Type B pancreatic cell (in vitro differentiated cells): Measurements from ENCODE around the gene TMEM38B. TPM values are rescaled to one million over a fixed set of nuclear protein-coding genes. Genes with fewer than 3 reads are reported as not detected.

Experiments
- DNase-seq: peaks from one replicate; pipeline ENCODE4 v3.0.0; 2021; ENCODE audit warnings: mixed read lengths; ENCODE audit not compliant: unreplicated experiment; ENCODE audit errors: extremely low spot score
- H3K27ac Mint-ChIP-seq: 2 replicates; pipeline ENCODE4 v1.8.0; 2021; ENCODE audit warnings: mild to moderate bottlenecking, mixed read lengths
- H3K27me3 Mint-ChIP-seq: 2 replicates; pipeline ENCODE4 v1.8.0; 2021; ENCODE audit warnings: mixed read lengths
- H3K36me3 Mint-ChIP-seq: 2 replicates; pipeline ENCODE4 v1.8.0; 2021; ENCODE audit warnings: mixed read lengths
- H3K4me1 Mint-ChIP-seq: one replicate; pipeline ENCODE4 v1.8.0; 2021; ENCODE audit warnings: mixed read lengths; ENCODE audit not compliant: unreplicated experiment
- H3K4me3 Mint-ChIP-seq: 2 replicates; pipeline ENCODE4 v1.8.0; 2021; ENCODE audit warnings: mild to moderate bottlenecking, mixed read lengths
- H3K9me3 Mint-ChIP-seq: 2 replicates; pipeline ENCODE4 v1.8.0; 2021; ENCODE audit warnings: mixed read lengths
- total RNA-seq: library from RNA; stranded (reverse); gene quantifications from 2 replicates; pipeline ENCODE4 v1.2.1, GENCODE V29; 2021; ENCODE audit warnings: low replicate concordance
- TF ChIP-seq, protein P1 (sequence below): fragments of 200-600 bp; sonication (generic); conservative IDR thresholded peaks from 2 replicates; pipeline ENCODE4 v1.5.0; 2021; ENCODE audit warnings: antibody characterized with exemption, mild to moderate bottlenecking

TMEM38B gene
- total RNA-seq, 1 donor from 2014 or later: 21.3 TPM

DNA sequence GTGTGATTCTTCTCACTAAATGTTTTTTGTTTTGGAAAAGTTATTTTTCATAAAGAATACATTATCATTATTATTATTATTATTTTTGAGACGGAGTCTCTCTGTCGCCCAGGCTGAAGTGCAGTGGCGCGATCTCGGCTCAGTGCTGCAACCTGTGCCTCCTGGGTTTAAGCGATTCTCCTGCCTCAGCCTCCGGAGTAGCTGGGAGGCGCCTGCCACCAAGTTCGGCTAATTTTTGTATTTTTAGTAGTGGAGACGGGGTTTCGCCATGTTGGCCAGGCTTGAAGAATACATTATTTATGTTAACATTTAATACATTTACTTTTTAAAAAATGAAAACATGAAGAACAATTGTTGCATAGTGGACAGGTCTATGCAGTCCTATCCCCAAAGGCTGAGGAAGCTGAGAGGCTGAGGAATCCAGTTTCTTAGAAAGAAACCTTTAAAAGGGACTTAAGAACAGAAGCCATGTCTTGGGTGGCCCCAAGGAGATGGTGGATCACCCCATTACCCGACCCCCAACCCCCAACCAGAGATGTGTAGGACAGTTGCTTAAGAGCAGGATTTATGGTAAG, 2.0 kb downstream of the TMEM38B start:
- Mint-ChIP-seq H3K27ac (no peak overlapping the region), H3K4me3 (peak overlapping the region; percentile 25), H3K36me3 (no peaks in the 10 kb centered on the region), H3K4me1 (peaks cover 18% of the 10 kb centered on the region), H3K9me3 (no peaks in the 10 kb centered on the region), H3K27me3 (peaks cover 27% of the 10 kb centered on the region)
- no peak for DNase-seq
- TF ChIP-seq, protein P1, sequence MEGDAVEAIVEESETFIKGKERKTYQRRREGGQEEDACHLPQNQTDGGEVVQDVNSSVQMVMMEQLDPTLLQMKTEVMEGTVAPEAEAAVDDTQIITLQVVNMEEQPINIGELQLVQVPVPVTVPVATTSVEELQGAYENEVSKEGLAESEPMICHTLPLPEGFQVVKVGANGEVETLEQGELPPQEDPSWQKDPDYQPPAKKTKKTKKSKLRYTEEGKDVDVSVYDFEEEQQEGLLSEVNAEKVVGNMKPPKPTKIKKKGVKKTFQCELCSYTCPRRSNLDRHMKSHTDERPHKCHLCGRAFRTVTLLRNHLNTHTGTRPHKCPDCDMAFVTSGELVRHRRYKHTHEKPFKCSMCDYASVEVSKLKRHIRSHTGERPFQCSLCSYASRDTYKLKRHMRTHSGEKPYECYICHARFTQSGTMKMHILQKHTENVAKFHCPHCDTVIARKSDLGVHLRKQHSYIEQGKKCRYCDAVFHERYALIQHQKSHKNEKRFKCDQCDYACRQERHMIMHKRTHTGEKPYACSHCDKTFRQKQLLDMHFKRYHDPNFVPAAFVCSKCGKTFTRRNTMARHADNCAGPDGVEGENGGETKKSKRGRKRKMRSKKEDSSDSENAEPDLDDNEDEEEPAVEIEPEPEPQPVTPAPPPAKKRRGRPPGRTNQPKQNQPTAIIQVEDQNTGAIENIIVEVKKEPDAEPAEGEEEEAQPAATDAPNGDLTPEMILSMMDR: no peak

DNA sequence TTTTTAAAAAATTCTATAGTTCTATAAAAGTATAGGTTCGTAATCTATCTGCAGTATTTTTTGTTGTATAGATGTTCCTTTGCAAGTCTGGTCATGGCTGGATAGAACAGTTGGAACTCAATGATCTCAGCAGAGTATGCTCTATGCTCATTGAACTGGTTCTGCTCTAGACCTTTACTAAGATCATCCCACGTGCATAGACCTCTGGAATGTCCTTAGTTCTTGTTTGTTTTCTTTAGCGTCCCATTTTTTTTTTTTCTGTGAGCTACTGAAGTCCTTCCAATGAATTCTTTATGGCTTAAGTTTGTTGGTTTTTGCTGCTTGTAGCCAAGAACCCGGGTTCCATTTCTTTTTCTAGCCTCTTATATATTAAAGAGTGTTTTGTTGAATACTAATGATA, 3.5 kb downstream of the TMEM38B start:
- no peak for DNase-seq
- Mint-ChIP-seq H3K36me3 (no peaks in the 10 kb centered on the region), H3K4me3 (no peak overlapping the region), H3K27ac (no peak overlapping the region), H3K9me3 (no peaks in the 10 kb centered on the region), H3K27me3 (peaks cover 15% of the 10 kb centered on the region), H3K4me1 (peaks cover 18% of the 10 kb centered on the region)
- TF ChIP-seq, protein P1: no peak

DNA sequence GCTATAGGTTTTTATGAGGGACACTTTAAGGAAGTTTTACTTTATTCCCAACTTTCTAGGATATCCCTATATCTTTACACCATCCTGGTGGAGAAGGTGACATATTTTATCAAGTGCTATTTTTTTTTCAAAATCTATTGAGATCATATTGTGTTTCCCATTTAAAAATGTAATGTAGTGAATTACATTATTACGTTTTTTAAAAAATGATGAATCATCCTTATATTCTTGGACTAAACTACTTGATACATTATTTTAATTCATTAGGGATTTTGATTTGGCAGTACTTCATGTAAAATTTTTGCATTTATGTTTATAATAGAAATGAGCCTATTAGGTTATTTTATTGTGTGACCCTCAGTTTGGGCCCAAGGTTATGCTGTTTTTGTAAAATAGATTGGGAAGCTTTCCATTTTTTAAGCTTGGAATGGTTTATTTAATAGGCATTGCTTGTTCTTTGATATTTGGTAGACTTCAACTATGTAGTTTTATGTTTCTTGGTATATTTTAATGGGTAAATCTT, 4.1 kb downstream of the TMEM38B start:
- no peak for DNase-seq
- Mint-ChIP-seq H3K4me1 (peaks cover 16% of the 10 kb centered on the region), H3K9me3 (no peaks in the 10 kb centered on the region), H3K36me3 (no peaks in the 10 kb centered on the region), H3K27me3 (peaks cover 11% of the 10 kb centered on the region), H3K4me3 (no peak overlapping the region), H3K27ac (no peak overlapping the region)
- TF ChIP-seq, protein P1: no peak

DNA sequence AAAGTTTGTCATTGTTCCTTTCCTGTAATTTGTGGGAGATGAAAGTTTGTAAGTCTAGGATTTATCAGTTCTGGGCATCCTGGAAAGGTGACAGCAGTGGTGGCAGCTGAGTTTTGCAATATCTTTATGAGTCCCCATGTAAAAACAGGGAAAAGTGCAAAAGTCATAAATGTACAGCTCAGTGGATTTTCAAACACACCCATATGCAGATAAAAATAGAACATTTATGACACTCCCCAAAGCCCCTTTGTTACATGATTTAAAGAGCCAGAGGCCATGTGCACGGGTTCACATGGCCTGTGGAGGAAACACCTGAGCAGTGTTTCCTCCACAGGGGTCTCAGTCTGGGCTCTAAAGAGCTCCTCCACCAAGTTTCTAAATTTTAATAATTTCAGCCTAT, 6.3 kb downstream of the TMEM38B start:
- Mint-ChIP-seq H3K27ac (no peak overlapping the region), H3K9me3 (no peaks in the 10 kb centered on the region), H3K36me3 (no peaks in the 10 kb centered on the region), H3K27me3 (no peaks in the 10 kb centered on the region), H3K4me3 (no peak overlapping the region), H3K4me1 (peaks cover 3% of the 10 kb centered on the region)
- DNase-seq: no peak
- TF ChIP-seq, protein P1: no peak

DNA sequence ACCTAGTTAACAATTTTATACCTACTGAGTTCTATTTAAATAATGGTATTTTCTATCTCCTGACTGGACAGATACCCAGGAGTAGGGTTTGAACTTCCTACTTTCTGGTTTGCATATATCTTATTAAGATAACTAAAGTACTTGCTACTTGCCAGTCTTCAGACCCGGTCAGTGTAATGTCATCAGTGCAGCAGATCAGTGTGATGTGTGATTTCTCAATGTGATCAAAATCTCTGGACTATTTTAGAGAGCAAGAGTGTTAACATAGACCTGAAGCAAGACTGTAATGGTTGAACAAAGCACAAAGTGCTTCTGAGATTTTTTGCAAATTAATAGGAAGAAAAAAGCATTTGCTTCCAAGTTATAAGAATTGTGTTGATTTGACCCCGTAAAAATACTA, 6.8 kb downstream of the TMEM38B start:
- H3K36me3 Mint-ChIP-seq: peaks cover 1% of the 10 kb centered on the region
- H3K9me3 Mint-ChIP-seq: no peaks in the 10 kb centered on the region
- H3K4me3 Mint-ChIP-seq: no peak overlapping the region
- TF ChIP-seq, protein P1: no peak
- no peaks in the 10 kb centered on the region for H3K27me3 Mint-ChIP-seq
- no peak for DNase-seq
- H3K4me1 Mint-ChIP-seq: no peaks in the 10 kb centered on the region
- no peak overlapping the region for H3K27ac Mint-ChIP-seq
